GM13977 (cell line): Measurements from ENCODE around the gene SLC22A4.

Source experiments
- DNase-seq: peaks from one replicate; pipeline ENCODE4 v3.0.0; 2012; ENCODE audit warnings: low spot score
- CTCF ChIP-seq: IDR thresholded peaks from 2 replicates; pipeline ENCODE4 v1.5.1; 2012; ENCODE audit warnings: mild to moderate bottlenecking, control low read depth; ENCODE audit not compliant: insufficient read depth; ENCODE audit errors: extremely low read depth, missing control alignments
- in situ Hi-C: fragments of 300-500 bp; cut with MboI; formaldehyde crosslinking; loops from one replicate; pipeline ENCODE4 v1.12.0; 2022; ENCODE audit warnings: low sequenced_read_pairs, low pct_unique_long_range_greater_than_20kb, mixed read lengths, inconsistent platforms; ENCODE audit not compliant: unreplicated experiment

The SLC22A4 gene

GRCh38 chr5:132275367-132276220 is 18.6 kb upstream of the SLC22A4 start:
- in situ Hi-C loops = no loop called here
- DNase-seq = no peak
- no peak for TF ChIP-seq CTCF

DNA sequence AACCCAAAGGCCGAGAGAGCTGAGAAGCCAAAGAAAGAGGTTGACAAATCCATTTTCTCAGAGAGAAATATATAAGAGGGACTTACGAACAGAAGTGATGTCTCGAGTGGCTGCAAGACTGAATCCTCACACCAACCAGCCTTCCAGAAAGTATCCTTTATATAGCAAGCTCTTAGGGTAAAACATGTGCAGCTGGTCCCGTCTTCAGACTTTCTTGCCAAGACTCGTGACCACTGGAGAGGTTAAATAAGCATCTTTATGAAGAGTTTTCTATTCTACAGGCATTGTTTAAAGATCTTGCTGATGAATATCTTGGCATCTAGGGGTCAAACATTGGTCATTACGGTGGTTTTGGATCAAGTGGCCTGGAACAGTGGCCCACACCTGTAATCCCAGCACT is 16.9 kb upstream of the SLC22A4 start:
- no peak for TF ChIP-seq CTCF
- in situ Hi-C loops = no loop called here
- DNase-seq = no peak

DNA sequence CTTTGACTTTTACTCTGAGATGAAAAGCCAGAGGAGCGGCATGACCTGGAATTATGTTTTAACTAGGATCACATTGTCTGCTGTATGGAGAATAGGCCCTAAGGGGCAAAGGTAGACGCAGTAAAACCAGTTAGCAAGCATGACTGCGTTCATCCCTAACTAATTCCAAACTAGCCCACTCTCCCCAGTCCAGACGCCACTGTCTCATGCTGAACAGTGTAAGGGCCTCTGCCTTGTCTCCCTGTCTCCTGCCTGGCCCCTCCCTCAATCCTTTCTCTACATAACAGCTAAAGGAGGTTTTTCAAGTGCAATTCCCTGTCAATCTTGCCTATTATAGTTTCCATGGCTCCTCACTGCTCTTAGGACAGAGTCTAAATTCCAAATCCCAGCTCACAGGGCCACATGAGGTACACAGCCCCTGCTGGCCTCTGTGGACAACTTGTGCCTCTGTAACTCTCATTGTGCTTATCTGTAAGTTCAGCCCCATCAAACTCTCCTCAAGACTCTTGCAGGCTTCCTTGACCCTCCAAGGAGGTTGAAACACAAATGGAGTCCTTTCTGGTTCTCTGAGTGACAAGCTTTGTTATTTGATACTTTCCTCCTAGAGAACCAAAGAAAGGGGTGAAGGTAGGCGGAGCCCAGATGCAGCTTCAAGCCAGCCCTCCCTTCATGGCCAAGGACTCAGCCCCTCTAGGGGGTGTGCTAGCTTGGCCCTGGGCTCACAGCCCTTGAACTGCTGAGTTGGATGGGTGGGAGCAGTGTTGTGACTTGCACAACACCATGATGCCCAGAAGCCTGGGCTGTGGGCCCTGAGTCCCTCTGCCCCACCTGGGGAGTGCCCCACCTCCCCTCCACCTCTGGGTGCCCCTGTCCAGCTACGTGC is 16.0 kb upstream of the SLC22A4 start:
- in situ Hi-C loops = no loop called here
- no peak for DNase-seq
- TF ChIP-seq CTCF = no peak

GRCh38 chr5:132279801-132280200 is 14.4 kb upstream of the SLC22A4 start:
- DNase-seq = no peak
- in situ Hi-C loops = no loop called here
- no peak for TF ChIP-seq CTCF

GRCh38 chr5:132280371-132281240 is 13.6 kb upstream of the SLC22A4 start:
- in situ Hi-C loops = no loop called here
- no peak for TF ChIP-seq CTCF
- no peak for DNase-seq
